HepG2 (cell line): ENCODE results near the gene RGL3. TPM values are rescaled to one million over a fixed set of nuclear protein-coding genes. Genes with fewer than 3 reads are reported as not detected.

Experiments used
- CBX1 ChIP-seq: IDR thresholded peaks from one replicate; pipeline ENCODE4 v1.6.1; 2016; ENCODE audit warnings: antibody characterized with exemption, low read depth
- EHMT2 ChIP-seq: fragments of 200-600 bp; sonication (generic); IDR thresholded peaks from 2 replicates; pipeline ENCODE4 v1.7.0; 2017; ENCODE audit warnings: antibody characterized with exemption, low read depth, low read length, borderline replicate concordance
- ETV5 ChIP-seq: IDR thresholded peaks from 2 replicates; pipeline ENCODE4 v1.6.1; 2018; ENCODE audit warnings: missing biosample characterization, missing genetic modification reagents, inconsistent platforms, borderline replicate concordance
- HOXA7 ChIP-seq: sonication (generic); formaldehyde crosslinking; IDR thresholded peaks from 2 replicates; pipeline ENCODE4 v1.8.1; 2022; ENCODE audit warnings: mild to moderate bottlenecking, missing genetic modification reagents, moderate library complexity
- RFX5 ChIP-seq: IDR thresholded peaks from 2 replicates; pipeline ENCODE4 v1.6.1; 2011; ENCODE audit warnings: low read depth, low read length, improper control_type of control experiment
- SOX6 ChIP-seq, 2 experiments: fragments of 450-650 bp in 1 of 2; sonication (generic) in 1 of 2; formaldehyde crosslinking in 1 of 2; IDR thresholded peaks; 2 replicates each; pipeline versions ENCODE4 v1.4.0 to v1.6.1; 2017 to 2020; ENCODE audit warnings: antibody characterized with exemption in 1 of 2, mild to moderate bottlenecking in 1 of 2, missing genetic modification reagents in 1 of 2
- ZBTB38 ChIP-seq: sonication (generic); formaldehyde crosslinking; IDR thresholded peaks from 2 replicates; pipeline ENCODE4 v1.5.1; 2020; ENCODE audit warnings: mild to moderate bottlenecking, missing genetic modification reagents
- ZNF382 ChIP-seq: sonication (generic); formaldehyde crosslinking; IDR thresholded peaks from 2 replicates; pipeline ENCODE4 v1.5.0; 2020; ENCODE audit warnings: missing genetic modification reagents, mild to moderate bottlenecking, borderline replicate concordance
- ZNF670 ChIP-seq: sonication (generic); formaldehyde crosslinking; IDR thresholded peaks from 2 replicates; pipeline ENCODE4 v1.8.0; 2022; ENCODE audit warnings: mild to moderate bottlenecking, missing genetic modification reagents, borderline replicate concordance
- ZSCAN30 ChIP-seq: sonication (generic); formaldehyde crosslinking; IDR thresholded peaks from 2 replicates; pipeline ENCODE4 v1.5.0; 2020; ENCODE audit warnings: mild to moderate bottlenecking, missing genetic modification reagents
- polyA plus RNA-seq, 8 experiments: library from polyadenylated mRNA; depleted of rRNA in 3 of 8; stranded (reverse) in 7 of 8; unstranded in 1 of 8; fragments of >200 nt; fragmentation: Illumina TruSeq in 4 of 8; extraction: Trizol in 4 of 8; gene quantifications; 2 replicates each; pipeline versions ENCODE4 v1.2.1 to v1.2.3, GENCODE V29; 2011 to 2016; ENCODE audit warnings: low read depth in 4 of 8, missing spikeins in 1 of 8, mixed read lengths in 1 of 8; ENCODE audit not compliant: insufficient read depth in 1 of 8
- total RNA-seq, 5 experiments: library from RNA; depleted of rRNA; stranded (reverse); fragments of >200 nt; fragmentation: Illumina TruSeq; extraction: Trizol; gene quantifications; 2 replicates each; pipeline ENCODE4 v1.2.3, GENCODE V29; 2016; ENCODE audit warnings: low read depth in 1 of 5
- TF ChIP-seq, protein P1 (sequence below): sonication (generic); formaldehyde crosslinking; IDR thresholded peaks from 2 replicates; pipeline ENCODE4 v1.5.1; 2020; ENCODE audit warnings: missing genetic modification reagents, mild to moderate bottlenecking, borderline replicate concordance
- TF ChIP-seq, protein P2 (sequence below): sonication (generic); formaldehyde crosslinking; IDR thresholded peaks from 2 replicates; pipeline ENCODE4 v1.8.1; 2023; ENCODE audit warnings: mild to moderate bottlenecking, missing genetic modification reagents, borderline replicate concordance
- TF ChIP-seq, protein P3 (sequence below): sonication (generic); formaldehyde crosslinking; conservative IDR thresholded peaks from 2 replicates; pipeline ENCODE4 v1.4.0; 2020; ENCODE audit warnings: mild to moderate bottlenecking, missing genetic modification reagents, moderate library complexity
- TF ChIP-seq, protein P4 (sequence below), 2 experiments: IDR thresholded peaks; 2 replicates each; pipeline ENCODE4 v1.6.1; 2011 to 2012; ENCODE audit warnings: low read length in 2 of 2, borderline replicate concordance in 1 of 2, low read depth in 1 of 2, mild to moderate bottlenecking in 1 of 2, moderate library complexity in 1 of 2
- TF ChIP-seq, protein P5 (sequence below): conservative IDR thresholded peaks from 2 replicates; pipeline ENCODE4 v1.6.1; 2018; ENCODE audit warnings: missing genetic modification reagents

RGL3 gene
- total and polyA plus RNA-seq, 2 of the 13 experiments (the other 11 are each of a cell fraction or from before 2014, with no cell fraction given): 4.2 to 7.6 TPM

DNA sequence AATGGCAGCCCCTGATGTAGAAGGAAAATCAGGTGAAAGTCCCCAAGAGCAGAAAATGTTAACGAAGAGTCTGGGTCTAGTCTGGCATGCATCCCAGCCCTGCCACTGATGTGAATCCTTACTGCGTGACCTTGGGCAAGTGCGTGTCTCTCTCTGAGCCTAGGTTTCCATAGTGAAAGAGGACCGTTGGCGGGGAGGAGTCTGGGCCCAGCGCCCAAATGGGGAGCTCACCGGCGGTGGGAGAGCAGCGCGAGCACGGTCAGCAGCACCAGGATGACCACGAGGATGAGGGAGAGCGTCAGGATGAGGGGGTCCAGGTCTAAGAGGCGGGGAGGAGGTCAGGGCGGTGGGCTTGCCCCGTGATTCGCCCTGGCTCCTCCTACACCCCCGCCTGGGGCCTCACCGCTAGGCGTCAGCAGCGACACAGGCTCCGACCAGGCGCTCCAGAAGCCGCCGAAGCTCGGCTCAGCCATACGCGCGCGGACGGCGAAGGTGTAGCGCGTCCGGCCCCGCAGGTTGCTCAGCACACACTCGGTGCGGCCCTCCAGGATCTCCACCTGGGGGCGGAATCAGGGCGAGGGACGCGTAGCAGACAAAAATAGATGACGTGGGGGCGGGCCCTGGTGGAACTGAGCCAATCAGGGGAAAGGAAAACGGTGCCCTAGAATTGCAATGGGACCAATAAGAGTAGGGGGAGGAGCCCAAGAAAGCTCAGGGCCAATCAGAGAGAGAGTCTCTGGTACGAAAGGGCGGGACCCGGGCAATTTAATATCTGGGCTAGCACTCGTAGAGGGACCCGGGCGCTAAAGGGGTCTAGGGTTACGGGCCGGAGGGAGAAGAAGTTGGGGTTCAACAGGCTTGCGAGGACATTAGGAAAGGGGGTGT lies 38.2 kb downstream of the RGL3 start (continued):
- TF ChIP-seq, protein P1, sequence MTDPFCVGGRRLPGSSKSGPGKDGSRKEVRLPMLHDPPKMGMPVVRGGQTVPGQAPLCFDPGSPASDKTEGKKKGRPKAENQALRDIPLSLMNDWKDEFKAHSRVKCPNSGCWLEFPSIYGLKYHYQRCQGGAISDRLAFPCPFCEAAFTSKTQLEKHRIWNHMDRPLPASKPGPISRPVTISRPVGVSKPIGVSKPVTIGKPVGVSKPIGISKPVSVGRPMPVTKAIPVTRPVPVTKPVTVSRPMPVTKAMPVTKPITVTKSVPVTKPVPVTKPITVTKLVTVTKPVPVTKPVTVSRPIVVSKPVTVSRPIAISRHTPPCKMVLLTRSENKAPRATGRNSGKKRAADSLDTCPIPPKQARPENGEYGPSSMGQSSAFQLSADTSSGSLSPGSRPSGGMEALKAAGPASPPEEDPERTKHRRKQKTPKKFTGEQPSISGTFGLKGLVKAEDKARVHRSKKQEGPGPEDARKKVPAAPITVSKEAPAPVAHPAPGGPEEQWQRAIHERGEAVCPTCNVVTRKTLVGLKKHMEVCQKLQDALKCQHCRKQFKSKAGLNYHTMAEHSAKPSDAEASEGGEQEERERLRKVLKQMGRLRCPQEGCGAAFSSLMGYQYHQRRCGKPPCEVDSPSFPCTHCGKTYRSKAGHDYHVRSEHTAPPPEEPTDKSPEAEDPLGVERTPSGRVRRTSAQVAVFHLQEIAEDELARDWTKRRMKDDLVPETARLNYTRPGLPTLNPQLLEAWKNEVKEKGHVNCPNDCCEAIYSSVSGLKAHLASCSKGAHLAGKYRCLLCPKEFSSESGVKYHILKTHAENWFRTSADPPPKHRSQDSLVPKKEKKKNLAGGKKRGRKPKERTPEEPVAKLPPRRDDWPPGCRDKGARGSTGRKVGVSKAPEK (CRISPR knock-in tag): no peak
- no peak for TF ChIP-seq EHMT2
- TF ChIP-seq CBX1: peak; percentile 53
- TF ChIP-seq, protein P2, sequence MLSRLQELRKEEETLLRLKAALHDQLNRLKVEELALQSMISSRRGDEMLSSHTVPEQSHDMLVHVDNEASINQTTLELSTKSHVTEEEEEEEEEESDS (CRISPR knock-in tag): no peak
- TF ChIP-seq, protein P3, sequence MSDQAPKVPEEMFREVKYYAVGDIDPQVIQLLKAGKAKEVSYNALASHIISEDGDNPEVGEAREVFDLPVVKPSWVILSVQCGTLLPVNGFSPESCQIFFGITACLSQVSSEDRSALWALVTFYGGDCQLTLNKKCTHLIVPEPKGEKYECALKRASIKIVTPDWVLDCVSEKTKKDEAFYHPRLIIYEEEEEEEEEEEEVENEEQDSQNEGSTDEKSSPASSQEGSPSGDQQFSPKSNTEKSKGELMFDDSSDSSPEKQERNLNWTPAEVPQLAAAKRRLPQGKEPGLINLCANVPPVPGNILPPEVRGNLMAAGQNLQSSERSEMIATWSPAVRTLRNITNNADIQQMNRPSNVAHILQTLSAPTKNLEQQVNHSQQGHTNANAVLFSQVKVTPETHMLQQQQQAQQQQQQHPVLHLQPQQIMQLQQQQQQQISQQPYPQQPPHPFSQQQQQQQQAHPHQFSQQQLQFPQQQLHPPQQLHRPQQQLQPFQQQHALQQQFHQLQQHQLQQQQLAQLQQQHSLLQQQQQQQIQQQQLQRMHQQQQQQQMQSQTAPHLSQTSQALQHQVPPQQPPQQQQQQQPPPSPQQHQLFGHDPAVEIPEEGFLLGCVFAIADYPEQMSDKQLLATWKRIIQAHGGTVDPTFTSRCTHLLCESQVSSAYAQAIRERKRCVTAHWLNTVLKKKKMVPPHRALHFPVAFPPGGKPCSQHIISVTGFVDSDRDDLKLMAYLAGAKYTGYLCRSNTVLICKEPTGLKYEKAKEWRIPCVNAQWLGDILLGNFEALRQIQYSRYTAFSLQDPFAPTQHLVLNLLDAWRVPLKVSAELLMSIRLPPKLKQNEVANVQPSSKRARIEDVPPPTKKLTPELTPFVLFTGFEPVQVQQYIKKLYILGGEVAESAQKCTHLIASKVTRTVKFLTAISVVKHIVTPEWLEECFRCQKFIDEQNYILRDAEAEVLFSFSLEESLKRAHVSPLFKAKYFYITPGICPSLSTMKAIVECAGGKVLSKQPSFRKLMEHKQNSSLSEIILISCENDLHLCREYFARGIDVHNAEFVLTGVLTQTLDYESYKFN (CRISPR knock-in tag): peak; percentile 37; the same call in 1 of the 2 replicates
- TF ChIP-seq ZBTB38 (CRISPR knock-in tag): peak; percentile 78
- TF ChIP-seq ZNF382 (CRISPR knock-in tag): no peak
- TF ChIP-seq ZNF670: no peak
- no peak for TF ChIP-seq SOX6 (IDR thresholded peaks at IDR 0.05)
- TF ChIP-seq SOX6 (CRISPR knock-in tag; IDR thresholded peaks at IDR 0.05): peak; percentile 66
- TF ChIP-seq ZSCAN30 (CRISPR knock-in tag): no peak
- TF ChIP-seq RFX5: peak; percentile 39
- TF ChIP-seq, protein P4, sequence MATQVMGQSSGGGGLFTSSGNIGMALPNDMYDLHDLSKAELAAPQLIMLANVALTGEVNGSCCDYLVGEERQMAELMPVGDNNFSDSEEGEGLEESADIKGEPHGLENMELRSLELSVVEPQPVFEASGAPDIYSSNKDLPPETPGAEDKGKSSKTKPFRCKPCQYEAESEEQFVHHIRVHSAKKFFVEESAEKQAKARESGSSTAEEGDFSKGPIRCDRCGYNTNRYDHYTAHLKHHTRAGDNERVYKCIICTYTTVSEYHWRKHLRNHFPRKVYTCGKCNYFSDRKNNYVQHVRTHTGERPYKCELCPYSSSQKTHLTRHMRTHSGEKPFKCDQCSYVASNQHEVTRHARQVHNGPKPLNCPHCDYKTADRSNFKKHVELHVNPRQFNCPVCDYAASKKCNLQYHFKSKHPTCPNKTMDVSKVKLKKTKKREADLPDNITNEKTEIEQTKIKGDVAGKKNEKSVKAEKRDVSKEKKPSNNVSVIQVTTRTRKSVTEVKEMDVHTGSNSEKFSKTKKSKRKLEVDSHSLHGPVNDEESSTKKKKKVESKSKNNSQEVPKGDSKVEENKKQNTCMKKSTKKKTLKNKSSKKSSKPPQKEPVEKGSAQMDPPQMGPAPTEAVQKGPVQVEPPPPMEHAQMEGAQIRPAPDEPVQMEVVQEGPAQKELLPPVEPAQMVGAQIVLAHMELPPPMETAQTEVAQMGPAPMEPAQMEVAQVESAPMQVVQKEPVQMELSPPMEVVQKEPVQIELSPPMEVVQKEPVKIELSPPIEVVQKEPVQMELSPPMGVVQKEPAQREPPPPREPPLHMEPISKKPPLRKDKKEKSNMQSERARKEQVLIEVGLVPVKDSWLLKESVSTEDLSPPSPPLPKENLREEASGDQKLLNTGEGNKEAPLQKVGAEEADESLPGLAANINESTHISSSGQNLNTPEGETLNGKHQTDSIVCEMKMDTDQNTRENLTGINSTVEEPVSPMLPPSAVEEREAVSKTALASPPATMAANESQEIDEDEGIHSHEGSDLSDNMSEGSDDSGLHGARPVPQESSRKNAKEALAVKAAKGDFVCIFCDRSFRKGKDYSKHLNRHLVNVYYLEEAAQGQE (IDR thresholded peaks at IDR 0.05; ENCODE audit: borderline replicate concordance in 1 of 2, low read depth in 1 of 2, low read length in 2 of 2): peak in 1 of 2 experiments; percentile 18; a peak in 1 of 4 replicates
- TF ChIP-seq, protein P5, sequence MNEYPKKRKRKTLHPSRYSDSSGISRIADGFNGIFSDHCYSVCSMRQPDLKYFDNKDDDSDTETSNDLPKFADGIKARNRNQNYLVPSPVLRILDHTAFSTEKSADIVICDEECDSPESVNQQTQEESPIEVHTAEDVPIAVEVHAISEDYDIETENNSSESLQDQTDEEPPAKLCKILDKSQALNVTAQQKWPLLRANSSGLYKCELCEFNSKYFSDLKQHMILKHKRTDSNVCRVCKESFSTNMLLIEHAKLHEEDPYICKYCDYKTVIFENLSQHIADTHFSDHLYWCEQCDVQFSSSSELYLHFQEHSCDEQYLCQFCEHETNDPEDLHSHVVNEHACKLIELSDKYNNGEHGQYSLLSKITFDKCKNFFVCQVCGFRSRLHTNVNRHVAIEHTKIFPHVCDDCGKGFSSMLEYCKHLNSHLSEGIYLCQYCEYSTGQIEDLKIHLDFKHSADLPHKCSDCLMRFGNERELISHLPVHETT (CRISPR knock-in tag): no peak
- TF ChIP-seq ETV5: peak; percentile 49; the same call in 1 of the 2 replicates
- TF ChIP-seq HOXA7 (CRISPR knock-in tag): no peak
